Activated CD8-positive, alpha-beta memory T cell treated with anti-CD3 and anti-CD28 coated beads, Interleukin-2, amount 10 ng/mL, durations not matched to agents 7 days and 5 days (primary cell): Measurements from ENCODE around the gene IQSEC2. TPM values are rescaled to one million over a fixed set of nuclear protein-coding genes. Genes with fewer than 3 reads are reported as not detected.
A peak's percentile ranks its signal among the peaks of the same experiment; 100 is the strongest.

ENCODE experiments used
- ATAC-seq: fragments of 150-1000 bp; cut with Tn5 transposase; one replicate; pipeline ENCODE4 v1.10.0; 2021; ENCODE audit warnings: moderate library complexity
- CTCF ChIA-PET: fragments of 350-600 bp; sonication (Branson Sonifier 250); formaldehyde crosslinking; loops from one replicate; lab custom pipeline; 2021; ENCODE audit warnings: antibody characterized with exemption; lab: Charles Lee
- DNase-seq: peaks from one replicate; pipeline ENCODE4 v3.0.0-alpha.2; 2020
- H3K27ac Mint-ChIP-seq: one replicate; pipeline ENCODE4 v1.8.0; 2021; ENCODE audit warnings: mild to moderate bottlenecking, mixed read lengths
- H3K27me3 Mint-ChIP-seq: one replicate; pipeline ENCODE4 v1.8.0; 2021; ENCODE audit warnings: mixed read lengths
- H3K36me3 Mint-ChIP-seq: one replicate; pipeline ENCODE4 v1.8.0; 2021; ENCODE audit warnings: mild to moderate bottlenecking, mixed read lengths
- H3K4me1 Mint-ChIP-seq: one replicate; pipeline ENCODE4 v1.8.0; 2021; ENCODE audit warnings: mixed read lengths
- H3K4me3 Mint-ChIP-seq: one replicate; pipeline ENCODE4 v1.8.0; 2021; ENCODE audit warnings: mild to moderate bottlenecking, moderate library complexity, mixed read lengths
- H3K9me3 Mint-ChIP-seq: one replicate; pipeline ENCODE4 v1.8.0; 2022; ENCODE audit warnings: low read depth, mixed read lengths
- total RNA-seq, 2 experiments: library from RNA; stranded (reverse); gene quantifications; one replicate each; pipeline ENCODE4 v1.2.3, GENCODE V29; 2021

The IQSEC2 gene
- under 1 TPM in 1 of 2 experiments, not detected in 1; 0.40 TPM for total RNA-seq

DNA sequence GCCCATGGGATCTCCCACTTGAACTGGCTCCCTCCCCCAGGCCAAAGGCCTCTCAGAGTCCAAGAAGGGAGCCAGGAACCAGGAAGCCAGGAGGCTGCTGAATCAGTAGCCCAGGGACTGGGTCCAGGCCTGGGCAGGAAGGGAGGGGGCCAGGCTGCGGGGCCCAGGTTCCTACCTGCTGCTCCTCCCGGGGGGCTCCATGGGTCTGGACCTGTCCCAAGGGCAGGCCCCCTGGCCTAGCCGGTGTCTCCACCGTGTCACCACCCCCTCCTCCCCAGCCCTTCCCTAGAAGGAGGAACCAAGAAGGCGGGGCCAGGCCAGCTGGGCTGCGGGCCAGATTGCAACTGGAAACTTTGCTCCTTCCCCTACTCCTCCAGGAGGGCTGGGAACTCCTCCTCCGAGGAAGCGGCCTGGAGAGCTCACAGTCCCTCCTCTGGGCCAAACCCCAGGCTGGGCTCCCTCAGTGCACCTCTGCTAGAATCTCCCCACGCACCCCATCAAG, at the start of gene IQSEC2:
TSS of gene IQSEC2 (minus strand) at position 264 of the 502 bp plus-strand sequence.
- H3K4me1 Mint-ChIP-seq, result peaks cover 16% of the 10 kb centered on the region
- DNase-seq (no peak), ATAC-seq (no peak)
- H3K9me3 Mint-ChIP-seq, result no peaks in the 10 kb centered on the region
- no peaks in the 10 kb centered on the region for H3K36me3 Mint-ChIP-seq
- H3K4me3 Mint-ChIP-seq, result no peak within 1 kb of the TSS
- CTCF ChIA-PET, result interaction anchor here (0.6 to 3.3 kb wide), 4 partner anchors 9 to 75 kb away, joined by 3 to 10 read pairs (median 5); no protein-coding TSS in a partner anchor
- no peak within 1 kb of the TSS for H3K27ac Mint-ChIP-seq
- H3K27me3 Mint-ChIP-seq, result no peaks in the 10 kb centered on the region

- ATAC-seq, result no peak
- H3K4me3 Mint-ChIP-seq, result no peak overlapping the region
- H3K27me3 Mint-ChIP-seq, result peaks cover 57% of the 10 kb centered on the region
- no peaks in the 10 kb centered on the region for H3K9me3 Mint-ChIP-seq
- no peak overlapping the region for H3K27ac Mint-ChIP-seq
- DNase-seq, result no peak
- no peaks in the 10 kb centered on the region for H3K36me3 Mint-ChIP-seq
- CTCF ChIA-PET, result no interaction called here
- H3K4me1 Mint-ChIP-seq, result no peaks in the 10 kb centered on the region
These were observed 48.9 kb upstream of the IQSEC2 start for GRCh38 chrX:53330331-53330730.

- Mint-ChIP-seq H3K9me3 (no peaks in the 10 kb centered on the region), H3K36me3 (no peaks in the 10 kb centered on the region), H3K27me3 (peaks cover 65% of the 10 kb centered on the region), H3K4me3 (no peak overlapping the region), H3K4me1 (peaks cover 6% of the 10 kb centered on the region), H3K27ac (no peak overlapping the region)
- DNase-seq (no peak), ATAC-seq (no peak)
- CTCF ChIA-PET, result no interaction called here
These were observed 43.4 kb upstream of the IQSEC2 start for GRCh38 chrX:53324803-53325202.

DNA sequence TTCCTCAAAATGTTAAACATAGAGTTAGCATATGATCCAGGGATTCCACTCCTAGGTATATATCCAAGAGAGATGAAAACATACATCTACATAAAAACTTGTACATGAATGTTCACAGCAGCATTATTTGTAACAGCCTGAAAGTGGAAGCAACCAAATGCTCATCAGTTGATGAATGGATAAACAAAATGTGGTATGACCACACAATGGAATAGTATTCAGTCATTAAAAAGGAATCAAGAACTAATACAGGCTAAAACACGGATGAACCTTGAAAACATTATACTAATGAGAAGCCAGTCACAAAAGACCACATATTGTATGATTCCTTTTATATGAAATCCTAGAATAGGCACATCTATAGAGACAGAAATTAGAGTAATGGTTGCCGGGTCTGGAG, 42.7 kb upstream of the IQSEC2 start:
- Mint-ChIP-seq H3K36me3 (no peaks in the 10 kb centered on the region), H3K4me1 (peaks cover 9% of the 10 kb centered on the region), H3K27ac (no peak overlapping the region), H3K27me3 (peaks cover 67% of the 10 kb centered on the region), H3K4me3 (no peak overlapping the region), H3K9me3 (no peaks in the 10 kb centered on the region)
- ATAC-seq, result no peak
- CTCF ChIA-PET, result no interaction called here
- no peak for DNase-seq

GRCh38 chrX:53323196-53323595, 41.8 kb upstream of the IQSEC2 start:
- peaks cover 9% of the 10 kb centered on the region for H3K4me1 Mint-ChIP-seq
- ATAC-seq, result no peak
- CTCF ChIA-PET, result no interaction called here
- peaks cover 75% of the 10 kb centered on the region for H3K27me3 Mint-ChIP-seq
- no peak overlapping the region for H3K4me3 Mint-ChIP-seq
- no peaks in the 10 kb centered on the region for H3K36me3 Mint-ChIP-seq
- no peak for DNase-seq
- H3K9me3 Mint-ChIP-seq, result no peaks in the 10 kb centered on the region
- H3K27ac Mint-ChIP-seq, result no peak overlapping the region

- DNase-seq, result no peak
- CTCF ChIA-PET, result no interaction called here
These were observed 40.6 kb upstream of the IQSEC2 start for GRCh38 chrX:53321943-53322497.

DNA sequence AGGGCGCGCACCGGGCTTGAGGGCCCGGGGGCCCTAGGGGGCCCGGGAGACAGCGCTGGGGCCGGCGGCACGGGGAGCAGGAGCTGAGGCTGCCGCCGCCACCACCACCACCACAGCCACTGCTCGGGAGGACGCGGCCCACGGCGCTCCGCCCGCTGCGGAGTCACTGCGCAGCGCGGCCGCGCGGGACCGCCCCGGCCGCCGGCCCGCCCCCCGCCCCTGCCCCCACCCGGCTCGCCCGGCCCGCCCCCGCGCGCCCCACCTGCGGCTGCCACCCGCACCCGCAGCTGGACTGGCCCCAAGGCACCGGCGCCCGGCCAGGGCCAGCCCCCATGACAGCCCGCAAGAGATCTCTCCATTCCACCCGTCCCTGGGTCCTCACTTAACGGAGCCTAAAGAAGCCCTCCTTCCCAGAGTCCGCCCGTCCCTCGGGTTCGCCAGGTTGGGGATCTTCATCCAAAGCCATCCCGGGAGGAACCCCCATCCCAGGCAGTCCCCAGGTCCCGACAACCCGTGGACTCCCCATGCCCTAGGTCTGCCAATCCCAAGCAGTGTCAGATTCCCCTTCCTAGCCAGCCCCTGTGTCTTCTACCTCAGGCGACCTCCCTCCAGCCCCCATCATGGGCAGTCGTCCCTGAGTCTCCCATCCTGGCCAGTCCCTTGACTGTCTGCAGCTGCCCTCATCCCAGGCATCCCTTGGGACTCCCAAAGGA, 40.0 kb upstream of the IQSEC2 start:
- Mint-ChIP-seq H3K9me3 (no peaks in the 10 kb centered on the region), H3K4me1 (peaks cover 9% of the 10 kb centered on the region), H3K4me3 (peak overlapping the region; percentile 11), H3K27me3 (peaks cover 64% of the 10 kb centered on the region), H3K27ac (no peak overlapping the region), H3K36me3 (no peaks in the 10 kb centered on the region)
- no peak for DNase-seq
- CTCF ChIA-PET, result interaction anchor here (0.8 to 5.2 kb wide), 5 partner anchors 8 to 160 kb away, joined by 3 to 46 read pairs (median 4); no protein-coding TSS in a partner anchor
- ATAC-seq, result peak; percentile 31

More at GRCh38 chrX:53321943-53322497, 40.6 kb upstream of the IQSEC2 start:
- ATAC-seq, result no peak
- H3K4me3 Mint-ChIP-seq, result peak overlapping the region; percentile 11
- H3K9me3 Mint-ChIP-seq, result no peaks in the 10 kb centered on the region
- H3K27me3 Mint-ChIP-seq, result peaks cover 67% of the 10 kb centered on the region
- no peaks in the 10 kb centered on the region for H3K36me3 Mint-ChIP-seq
- H3K27ac Mint-ChIP-seq, result no peak overlapping the region
- H3K4me1 Mint-ChIP-seq, result peaks cover 9% of the 10 kb centered on the region

- CTCF ChIA-PET, result interaction anchor here (0.6 to 5.2 kb wide), 6 partner anchors 8 to 161 kb away, joined by 3 to 46 read pairs (median 4); no protein-coding TSS in a partner anchor
- no peaks in the 10 kb centered on the region for H3K36me3 Mint-ChIP-seq
- H3K9me3 Mint-ChIP-seq, result no peaks in the 10 kb centered on the region
- peaks cover 9% of the 10 kb centered on the region for H3K4me1 Mint-ChIP-seq
- H3K27ac Mint-ChIP-seq, result no peak overlapping the region
- DNase-seq, result peak; percentile 39
- H3K27me3 Mint-ChIP-seq, result peaks cover 57% of the 10 kb centered on the region
- H3K4me3 Mint-ChIP-seq, result no peak overlapping the region
- peak; percentile 44 for ATAC-seq
These were observed 39.3 kb upstream of the IQSEC2 start for GRCh38 chrX:53320543-53321229.

GRCh38 chrX:53319614-53320542, 38.5 kb upstream of the IQSEC2 start:
- CTCF ChIA-PET, result interaction anchor here (1.1 to 5.2 kb wide), 7 partner anchors 9 to 162 kb away, joined by 3 to 46 read pairs (median 6); no protein-coding TSS in a partner anchor
- peaks cover 53% of the 10 kb centered on the region for H3K27me3 Mint-ChIP-seq
- DNase-seq, result no peak
- no peak overlapping the region for H3K4me3 Mint-ChIP-seq
- peaks cover 9% of the 10 kb centered on the region for H3K4me1 Mint-ChIP-seq
- H3K9me3 Mint-ChIP-seq, result no peaks in the 10 kb centered on the region
- H3K36me3 Mint-ChIP-seq, result no peaks in the 10 kb centered on the region
- no peak overlapping the region for H3K27ac Mint-ChIP-seq
- ATAC-seq, result no peak

- no peak for DNase-seq
- no peak overlapping the region for H3K4me3 Mint-ChIP-seq
- no peak overlapping the region for H3K27ac Mint-ChIP-seq
- CTCF ChIA-PET, result interaction anchor here (0.8 to 5.2 kb wide), 8 partner anchors 10 to 204 kb away, joined by 3 to 46 read pairs (median 4); no protein-coding TSS in a partner anchor
- H3K9me3 Mint-ChIP-seq, result no peaks in the 10 kb centered on the region
- ATAC-seq, result no peak
- peaks cover 47% of the 10 kb centered on the region for H3K27me3 Mint-ChIP-seq
- H3K4me1 Mint-ChIP-seq, result peaks cover 9% of the 10 kb centered on the region
- no peaks in the 10 kb centered on the region for H3K36me3 Mint-ChIP-seq
These were observed 37.5 kb upstream of the IQSEC2 start for GRCh38 chrX:53318766-53319353.

- Mint-ChIP-seq H3K4me3 (no peak overlapping the region), H3K36me3 (no peaks in the 10 kb centered on the region), H3K27me3 (peaks cover 34% of the 10 kb centered on the region), H3K9me3 (no peaks in the 10 kb centered on the region), H3K4me1 (peaks cover 9% of the 10 kb centered on the region), H3K27ac (no peak overlapping the region)
- DNase-seq, result peak; percentile 72
- ATAC-seq, result peak; percentile 88
- CTCF ChIA-PET, result interaction anchor here (0.7 to 5.2 kb wide), 20 partner anchors 8 to 1842 kb away, joined by 3 to 46 read pairs (median 4); partner anchors contain the start of gene IQSEC2
These were observed 36.1 kb upstream of the IQSEC2 start for GRCh38 chrX:53317365-53318069.
